H9 (cell line): ENCODE data around the gene PHF12. TPM values are rescaled to one million over a fixed set of nuclear protein-coding genes. Genes with fewer than 3 reads are reported as not detected.
"Not testable (repeated sequence)": the region's sequence is repeated elsewhere in the genome, so short reads cannot be mapped to it uniquely, and the experiment has no call there.

ENCODE experiments used
- DNase-seq: peaks from one replicate; pipeline ENCODE4 v3.0.0-alpha.2; 2017
- H2AFZ ChIP-seq: one replicate; pipeline ENCODE4 v1.6.1; 2013; ENCODE audit warnings: mild to moderate bottlenecking, low read length, control low read depth, moderate library complexity
- H2AK5ac ChIP-seq: 2 replicates; pipeline ENCODE4 v1.6.1; 2013; ENCODE audit warnings: low read length, control low read depth, mixed read lengths; ENCODE audit not compliant: insufficient read length
- H2BK120ac ChIP-seq: one replicate; pipeline ENCODE4 v1.6.1; 2013; ENCODE audit warnings: low read depth, mild to moderate bottlenecking, low read length, control low read depth, inconsistent platforms; ENCODE audit not compliant: poor library complexity, severe bottlenecking
- H2BK12ac ChIP-seq: 2 replicates; pipeline ENCODE4 v1.6.1; 2013; ENCODE audit warnings: low read length, control low read depth, mixed read lengths, low read depth; ENCODE audit not compliant: insufficient read length
- H2BK15ac ChIP-seq: 2 replicates; pipeline ENCODE4 v1.6.1; 2013; ENCODE audit warnings: low read depth, low read length, control low read depth
- H2BK20ac ChIP-seq: one replicate; pipeline ENCODE4 v1.6.1; 2013; ENCODE audit warnings: low read depth, mild to moderate bottlenecking, low read length, control low read depth, inconsistent platforms; ENCODE audit not compliant: poor library complexity, severe bottlenecking
- H2BK5ac ChIP-seq: 2 replicates; pipeline ENCODE4 v1.6.1; 2013; ENCODE audit warnings: low read length, control low read depth, mixed read lengths; ENCODE audit not compliant: insufficient read length
- H3K14ac ChIP-seq: 2 replicates; pipeline ENCODE4 v1.6.1; 2013; ENCODE audit warnings: low read length, control low read depth; ENCODE audit not compliant: insufficient read depth
- H3K18ac ChIP-seq: 2 replicates; pipeline ENCODE4 v1.6.1; 2013; ENCODE audit warnings: low read depth, mild to moderate bottlenecking, mixed read lengths, low read length, control low read depth; ENCODE audit not compliant: insufficient read length
- H3K23ac ChIP-seq: 2 replicates; pipeline ENCODE4 v1.6.1; 2013; ENCODE audit warnings: low read length, control low read depth, mixed read lengths, low read depth; ENCODE audit not compliant: insufficient read length
- H3K23me2 ChIP-seq: 2 replicates; pipeline ENCODE4 v1.6.1; 2013; ENCODE audit warnings: low read depth, mild to moderate bottlenecking, mixed read lengths, low read length, control low read depth; ENCODE audit not compliant: insufficient read length, poor library complexity, severe bottlenecking
- H3K27ac ChIP-seq: 2 replicates; pipeline ENCODE4 v1.5.1; 2013; ENCODE audit warnings: low read length, control low read depth, mixed read lengths, low read depth; ENCODE audit not compliant: insufficient read length
- H3K27me3 ChIP-seq: 2 replicates; pipeline ENCODE4 v1.6.1; 2013; ENCODE audit warnings: low read length, control low read depth, inconsistent platforms; ENCODE audit not compliant: insufficient read depth
- H3K4ac ChIP-seq: 2 replicates; pipeline ENCODE4 v1.6.1; 2013; ENCODE audit warnings: low read depth, mild to moderate bottlenecking, control low read depth, inconsistent platforms, low read length, moderate library complexity
- H3K4me1 ChIP-seq: 2 replicates; pipeline ENCODE4 v1.6.1; 2013; ENCODE audit warnings: low read length, control low read depth, inconsistent platforms; ENCODE audit not compliant: insufficient read depth
- H3K4me2 ChIP-seq: 2 replicates; pipeline ENCODE4 v1.6.1; 2013; ENCODE audit warnings: low read length, control low read depth, mixed read lengths; ENCODE audit not compliant: insufficient read length, insufficient read depth
- H3K56ac ChIP-seq: 2 replicates; pipeline ENCODE4 v1.6.1; 2013; ENCODE audit warnings: low read depth, mild to moderate bottlenecking, mixed read lengths, low read length, control low read depth; ENCODE audit not compliant: insufficient read length
- H3K79me1 ChIP-seq: 2 replicates; pipeline ENCODE4 v1.6.1; 2013; ENCODE audit warnings: low read depth, mild to moderate bottlenecking, moderate library complexity, low read length, control low read depth, inconsistent platforms; ENCODE audit not compliant: insufficient read depth, poor library complexity, severe bottlenecking
- H3K79me2 ChIP-seq: 2 replicates; pipeline ENCODE4 v1.6.1; 2013; ENCODE audit warnings: low read length, control low read depth, inconsistent platforms; ENCODE audit not compliant: insufficient read depth
- H3K9ac ChIP-seq: 2 replicates; pipeline ENCODE4 v1.6.1; 2013; ENCODE audit warnings: low read length, control low read depth, mixed read lengths; ENCODE audit not compliant: insufficient read length; ENCODE audit errors: extremely low read depth
- H3K9me3 ChIP-seq: one replicate; pipeline ENCODE4 v1.6.1; 2013; ENCODE audit warnings: low read depth, low read length, inconsistent platforms; ENCODE audit not compliant: control insufficient read depth
- H3T11ph ChIP-seq: one replicate; pipeline ENCODE4 v1.6.1; 2013; ENCODE audit warnings: mild to moderate bottlenecking, low read length, control low read depth, inconsistent platforms
- H4K20me1 ChIP-seq: one replicate; pipeline ENCODE4 v1.6.1; 2013; ENCODE audit not compliant: control insufficient read depth, insufficient read length, insufficient read depth
- H4K5ac ChIP-seq: 2 replicates; pipeline ENCODE4 v1.6.1; 2013; ENCODE audit warnings: low read depth, mild to moderate bottlenecking, mixed read lengths, low read length, control low read depth; ENCODE audit not compliant: insufficient read length
- H4K8ac ChIP-seq: replicated peaks from 2 replicates; pipeline ENCODE4 v1.6.1; 2013; ENCODE audit warnings: low read length, control low read depth, mixed read lengths, low read depth; ENCODE audit not compliant: insufficient read length
- H4K91ac ChIP-seq: 2 replicates; pipeline ENCODE4 v1.6.1; 2013; ENCODE audit warnings: low read depth, mild to moderate bottlenecking, moderate library complexity, mixed read lengths, low read length, control low read depth; ENCODE audit not compliant: insufficient read length
- H3K27ac Mint-ChIP-seq, 3 experiments: 2 replicates in 2 of 3; 3 replicates in 1 of 3; pipeline ENCODE4 v1.8.0; 2020 to 2021; ENCODE audit warnings: mixed read lengths in 3 of 3, mild to moderate bottlenecking in 1 of 3, moderate library complexity in 1 of 3
- H3K27me3 Mint-ChIP-seq: 2 replicates; pipeline ENCODE4 v1.8.0; 2021; ENCODE audit warnings: low read depth, mild to moderate bottlenecking, moderate library complexity, mixed read lengths
- H3K36me3 Mint-ChIP-seq, 3 experiments: 2 replicates in 2 of 3; 3 replicates in 1 of 3; pipeline ENCODE4 v1.8.0; 2020 to 2021; ENCODE audit warnings: low read depth in 3 of 3, mixed read lengths in 3 of 3; ENCODE audit not compliant: insufficient read depth in 1 of 3
- H3K4me1 Mint-ChIP-seq, 2 experiments: 2 replicates each; pipeline ENCODE4 v1.8.0; 2020; ENCODE audit warnings: mixed read lengths in 2 of 2
- H3K4me3 Mint-ChIP-seq, 2 experiments: 2 replicates in 1 of 2; 3 replicates in 1 of 2; pipeline ENCODE4 v1.8.0; 2020 to 2021; ENCODE audit warnings: mild to moderate bottlenecking in 2 of 2, mixed read lengths in 2 of 2, moderate library complexity in 1 of 2
- H3K9me3 Mint-ChIP-seq, 2 experiments: 2 replicates in 1 of 2; 3 replicates in 1 of 2; pipeline ENCODE4 v1.8.0; 2020; ENCODE audit warnings: mild to moderate bottlenecking in 2 of 2, mixed read lengths in 2 of 2, moderate library complexity in 1 of 2
- WGBS: extraction: QIAGEN DNeasy Blood & Tissue Kit; methylation state at CpG from one replicate; pipeline ENCODE4 v1.1.7; 2013; ENCODE audit warnings: missing lambda C conversion rate, low lambda C conversion rate, mixed read lengths; ENCODE audit not compliant: insufficient read length; ENCODE audit errors: extremely low coverage; 5-methylcytosine and 5-hydroxymethylcytosine counted together
- total RNA-seq: library from RNA; stranded (reverse); gene quantifications from 2 replicates; pipeline ENCODE4 v1.2.1, GENCODE V29; 2021
- TF ChIP-seq, protein P1 (sequence below): fragments of 200-600 bp; sonication (generic); conservative IDR thresholded peaks from 3 replicates; pipeline ENCODE4 v1.8.0; 2021; ENCODE audit warnings: antibody characterized with exemption, mild to moderate bottlenecking

The PHF12 gene
- total RNA-seq, 1 experiment from 2014 or later, result 62.1 TPM

DNA sequence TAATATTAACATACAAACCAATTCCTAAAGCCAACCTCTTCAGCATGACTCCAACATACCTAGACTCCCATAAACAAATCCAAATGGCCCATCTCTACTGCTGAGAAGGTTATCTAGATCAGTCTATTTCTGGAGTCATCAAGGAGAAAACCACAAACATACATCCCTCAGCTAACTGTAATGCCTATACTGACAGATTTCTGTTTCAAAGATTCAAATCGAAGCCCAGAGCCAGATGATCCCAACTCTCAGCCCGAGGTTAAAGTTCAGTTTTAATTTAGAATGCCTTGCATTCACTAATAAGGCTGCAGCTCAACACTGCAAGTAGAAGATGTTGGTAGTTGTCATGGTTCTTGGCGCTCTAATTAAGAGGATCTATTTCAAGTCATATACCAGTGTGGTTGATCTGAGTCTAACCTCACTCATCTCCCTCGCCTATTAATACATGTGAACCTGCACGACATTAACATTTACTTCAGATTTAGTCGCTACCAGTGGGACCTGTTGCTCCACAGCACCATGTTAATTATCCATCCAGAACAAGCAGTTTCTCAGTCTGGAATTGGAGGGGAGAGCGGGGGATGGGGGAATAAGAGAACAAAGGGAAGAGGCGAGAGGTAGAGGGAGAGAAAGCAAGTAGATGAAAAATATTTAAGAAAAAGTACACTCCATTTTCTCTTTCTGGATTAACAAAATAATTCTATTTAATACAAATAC is 15.4 kb downstream of the PHF12 start:
- Mint-ChIP-seq H3K27me3 (no peaks in the 10 kb centered on the region), H3K4me1 (peaks cover 42 to 43% of the 10 kb centered on the region in 2 experiments), H3K9me3 (no peaks in the 10 kb centered on the region), H3K36me3 (peaks cover 3 to 18% (median 16%) of the 10 kb centered on the region in 3 experiments; a peak in 6 of 7 replicates), H3K27ac (peak overlapping the region in 2 of 3 experiments; percentile 78 to 81; a peak in 4 of 7 replicates), H3K4me3 (no peak overlapping the region)
- no peaks in the 10 kb centered on the region for H3K27me3 ChIP-seq
- H3K9me3 ChIP-seq, result no peaks in the 10 kb centered on the region
- H3K14ac ChIP-seq, result no peak overlapping the region
- no CpG with 5 or more reads among the region's 8 CpGs for WGBS
- TF ChIP-seq, protein P1, sequence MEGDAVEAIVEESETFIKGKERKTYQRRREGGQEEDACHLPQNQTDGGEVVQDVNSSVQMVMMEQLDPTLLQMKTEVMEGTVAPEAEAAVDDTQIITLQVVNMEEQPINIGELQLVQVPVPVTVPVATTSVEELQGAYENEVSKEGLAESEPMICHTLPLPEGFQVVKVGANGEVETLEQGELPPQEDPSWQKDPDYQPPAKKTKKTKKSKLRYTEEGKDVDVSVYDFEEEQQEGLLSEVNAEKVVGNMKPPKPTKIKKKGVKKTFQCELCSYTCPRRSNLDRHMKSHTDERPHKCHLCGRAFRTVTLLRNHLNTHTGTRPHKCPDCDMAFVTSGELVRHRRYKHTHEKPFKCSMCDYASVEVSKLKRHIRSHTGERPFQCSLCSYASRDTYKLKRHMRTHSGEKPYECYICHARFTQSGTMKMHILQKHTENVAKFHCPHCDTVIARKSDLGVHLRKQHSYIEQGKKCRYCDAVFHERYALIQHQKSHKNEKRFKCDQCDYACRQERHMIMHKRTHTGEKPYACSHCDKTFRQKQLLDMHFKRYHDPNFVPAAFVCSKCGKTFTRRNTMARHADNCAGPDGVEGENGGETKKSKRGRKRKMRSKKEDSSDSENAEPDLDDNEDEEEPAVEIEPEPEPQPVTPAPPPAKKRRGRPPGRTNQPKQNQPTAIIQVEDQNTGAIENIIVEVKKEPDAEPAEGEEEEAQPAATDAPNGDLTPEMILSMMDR, result no peak
- H3T11ph ChIP-seq, result no peak overlapping the region
- H3K4ac ChIP-seq, result no peak overlapping the region
- H4K8ac ChIP-seq, result no peak overlapping the region
- H3K23me2 ChIP-seq, result no peaks in the 10 kb centered on the region
- H4K20me1 ChIP-seq, result no peaks in the 10 kb centered on the region
- H3K79me2 ChIP-seq, result peaks cover 47% of the 10 kb centered on the region; the same call in 1 of the 2 replicates
- H3K18ac ChIP-seq, result no peak overlapping the region
- no peak overlapping the region for H2BK5ac ChIP-seq
- no peak overlapping the region for H2BK12ac ChIP-seq
- H3K4me2 ChIP-seq, result no peak overlapping the region
- H2BK15ac ChIP-seq, result no peak overlapping the region
- H3K9ac ChIP-seq, result no peak overlapping the region
- H3K27ac ChIP-seq, result no peak overlapping the region
- no peak overlapping the region for H2BK120ac ChIP-seq
- H3K23ac ChIP-seq, result no peak overlapping the region
- H2AFZ ChIP-seq, result no peak overlapping the region
- no peak overlapping the region for H4K5ac ChIP-seq
- H3K4me1 ChIP-seq, result peaks cover 9% of the 10 kb centered on the region; the same call in 1 of the 2 replicates
- no peak for DNase-seq
- H3K56ac ChIP-seq, result no peak overlapping the region
- no peak overlapping the region for H4K91ac ChIP-seq
- peaks cover 16% of the 10 kb centered on the region for H3K79me1 ChIP-seq
- H2AK5ac ChIP-seq, result no peak overlapping the region
- H2BK20ac ChIP-seq, result no peak overlapping the region

DNA sequence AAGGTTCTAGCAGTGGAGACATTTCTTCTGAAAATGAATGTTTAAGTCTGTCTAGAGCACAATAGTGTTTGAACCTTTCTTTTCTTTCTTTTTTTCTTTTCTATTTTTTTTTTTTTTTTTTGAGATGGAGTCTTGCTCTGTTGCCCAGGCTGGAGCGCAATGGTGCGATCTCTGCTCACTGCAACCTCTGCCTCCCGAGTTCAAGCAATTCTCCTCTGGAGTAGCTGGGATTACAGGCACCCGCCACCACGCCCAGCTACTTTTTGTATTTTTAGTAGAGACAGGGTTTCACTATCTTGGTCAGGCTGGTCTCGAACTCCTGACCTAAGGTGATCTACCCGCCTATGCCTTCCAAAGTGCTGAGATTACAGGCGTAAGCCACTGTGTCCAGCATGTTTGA is 16.8 kb downstream of the PHF12 start:
- H3K14ac ChIP-seq, H2BK120ac ChIP-seq, H3T11ph ChIP-seq, DNase-seq, H4K8ac ChIP-seq, H3K9me3 Mint-ChIP-seq, H3K23ac ChIP-seq, H3K4me1 ChIP-seq, H3K27me3 ChIP-seq, H2BK15ac ChIP-seq, H3K23me2 ChIP-seq, H2AFZ ChIP-seq, H2AK5ac ChIP-seq, H3K27ac ChIP-seq, H2BK5ac ChIP-seq, H3K9ac ChIP-seq, H3K56ac ChIP-seq, H2BK20ac ChIP-seq, H3K4me3 Mint-ChIP-seq, H3K27me3 Mint-ChIP-seq, H4K91ac ChIP-seq, H2BK12ac ChIP-seq, H3K9me3 ChIP-seq, H3K4ac ChIP-seq, H4K5ac ChIP-seq, H4K20me1 ChIP-seq, H3K18ac ChIP-seq, H3K4me2 ChIP-seq: not testable (repeated sequence)
- Mint-ChIP-seq H3K4me1 (peaks cover 32 to 37% of the 10 kb centered on the region in 2 experiments), H3K27ac (peak overlapping the region in 1 of 3 experiments; percentile 44; a peak in 2 of 7 replicates), H3K36me3 (peaks cover 3 to 18% (median 16%) of the 10 kb centered on the region in 3 experiments; a peak in 6 of 7 replicates)
- no CpG with 5 or more reads among the region's 8 CpGs for WGBS
- Histone ChIP-seq H3K79me2 (peaks cover 45% of the 10 kb centered on the region; the same call in 1 of the 2 replicates), H3K79me1 (peaks cover 15% of the 10 kb centered on the region)
